ENCODE data around the gene SMIM5.

Gene SMIM5

GRCh38 chr17:75624714-75625345 lies 8.4 kb upstream of the SMIM5 start:
- Histone ChIP-seq H3K36me3 (ENCODE audit: control insufficient read depth in 5 of 5, insufficient read depth in 5 of 5, low read length in 5 of 5) (peaks cover 0 to 75% (median 61%) of the 10 kb centered on the region in 5 donors), H3K9me3 (ENCODE audit: control insufficient read depth in 5 of 5, low read length in 5 of 5) (no peaks in the 10 kb centered on the region)

GRCh38 chr17:75625813-75626486 lies 7.3 kb upstream of the SMIM5 start:
- Histone ChIP-seq H3K27ac (ENCODE audit: low read depth, low read length) (no peak overlapping the region), H3K27me3 (ENCODE audit: control insufficient read depth in 5 of 5, insufficient read depth in 4 of 5, low read length in 5 of 5) (no peaks in the 10 kb centered on the region), H3K4me3 (ENCODE audit: low read depth in 1 of 5, low read length in 5 of 5) (no peak overlapping the region), H3K9ac (ENCODE audit: low read length in 5 of 5) (no peak overlapping the region), H3K9me3 (ENCODE audit: control insufficient read depth in 5 of 5, low read length in 5 of 5) (no peaks in the 10 kb centered on the region), H3K36me3 (ENCODE audit: control insufficient read depth in 5 of 5, insufficient read depth in 5 of 5, low read length in 5 of 5) (peaks cover 0 to 72% (median 59%) of the 10 kb centered on the region in 5 donors), H3K4me1 (ENCODE audit: control insufficient read depth in 5 of 5, insufficient read depth in 5 of 5, low read length in 5 of 5) (no peaks in the 10 kb centered on the region)

More at GRCh38 chr17:75624714-75625345, 8.4 kb upstream of the SMIM5 start:
- Histone ChIP-seq H3K4me1 (ENCODE audit: control insufficient read depth in 5 of 5, insufficient read depth in 5 of 5, low read length in 5 of 5) (no peaks in the 10 kb centered on the region), H3K27me3 (ENCODE audit: control insufficient read depth in 5 of 5, insufficient read depth in 4 of 5, low read length in 5 of 5) (no peaks in the 10 kb centered on the region), H3K27ac (ENCODE audit: low read depth, low read length) (no peak overlapping the region), H3K9ac (ENCODE audit: low read length in 5 of 5) (no peak overlapping the region), H3K4me3 (ENCODE audit: low read depth in 1 of 5, low read length in 5 of 5) (no peak overlapping the region)

- Histone ChIP-seq H3K27ac (ENCODE audit: low read depth, low read length) (no peak overlapping the region), H3K27me3 (ENCODE audit: control insufficient read depth in 5 of 5, insufficient read depth in 4 of 5, low read length in 5 of 5) (no peaks in the 10 kb centered on the region), H3K9me3 (ENCODE audit: control insufficient read depth in 5 of 5, low read length in 5 of 5) (no peaks in the 10 kb centered on the region), H3K4me3 (ENCODE audit: low read depth in 1 of 5, low read length in 5 of 5) (no peak overlapping the region), H3K9ac (ENCODE audit: low read length in 5 of 5) (no peak overlapping the region), H3K4me1 (ENCODE audit: control insufficient read depth in 5 of 5, insufficient read depth in 5 of 5, low read length in 5 of 5) (no peaks in the 10 kb centered on the region), H3K36me3 (ENCODE audit: control insufficient read depth in 5 of 5, insufficient read depth in 5 of 5, low read length in 5 of 5) (peaks cover 0 to 72% (median 56%) of the 10 kb centered on the region in 5 donors)
Observed at GRCh38 chr17:75626496-75627038, 6.7 kb upstream of the SMIM5 start.

GRCh38 chr17:75627094-75627493 lies 6.1 kb upstream of the SMIM5 start:
- no peaks in the 10 kb centered on the region for H3K27me3 ChIP-seq (ENCODE audit: control insufficient read depth in 5 of 5, insufficient read depth in 4 of 5, low read length in 5 of 5)
- peaks cover 0 to 72% (median 50%) of the 10 kb centered on the region in 5 donors for H3K36me3 ChIP-seq (ENCODE audit: control insufficient read depth in 5 of 5, insufficient read depth in 5 of 5, low read length in 5 of 5)
- no peak overlapping the region for H3K4me3 ChIP-seq (ENCODE audit: low read depth in 1 of 5, low read length in 5 of 5)
- no peak overlapping the region for H3K27ac ChIP-seq (ENCODE audit: low read depth, low read length)
- no peaks in the 10 kb centered on the region for H3K4me1 ChIP-seq (ENCODE audit: control insufficient read depth in 5 of 5, insufficient read depth in 5 of 5, low read length in 5 of 5)
- no peaks in the 10 kb centered on the region for H3K9me3 ChIP-seq (ENCODE audit: control insufficient read depth in 5 of 5, low read length in 5 of 5)
- H3K9ac ChIP-seq (ENCODE audit: low read length in 5 of 5) = no peak overlapping the region

- Histone ChIP-seq H3K36me3 (ENCODE audit: control insufficient read depth in 5 of 5, insufficient read depth in 5 of 5, low read length in 5 of 5) (peaks cover 0 to 65% (median 48%) of the 10 kb centered on the region in 5 donors), H3K4me3 (ENCODE audit: low read depth in 1 of 5, low read length in 5 of 5) (no peak overlapping the region), H3K27ac (ENCODE audit: low read depth, low read length) (no peak overlapping the region), H3K9ac (ENCODE audit: low read length in 5 of 5) (no peak overlapping the region), H3K9me3 (ENCODE audit: control insufficient read depth in 5 of 5, low read length in 5 of 5) (no peaks in the 10 kb centered on the region), H3K4me1 (ENCODE audit: control insufficient read depth in 5 of 5, insufficient read depth in 5 of 5, low read length in 5 of 5) (peaks cover 0 to 9% (median 8%) of the 10 kb centered on the region in 5 donors), H3K27me3 (ENCODE audit: control insufficient read depth in 5 of 5, insufficient read depth in 4 of 5, low read length in 5 of 5) (no peaks in the 10 kb centered on the region)
Observed at GRCh38 chr17:75628425-75628824, 4.8 kb upstream of the SMIM5 start.

- no peak overlapping the region for H3K27ac ChIP-seq (ENCODE audit: low read depth, low read length)
- no peak overlapping the region for H3K4me3 ChIP-seq (ENCODE audit: low read depth in 1 of 5, low read length in 5 of 5)
- no peaks in the 10 kb centered on the region for H3K9me3 ChIP-seq (ENCODE audit: control insufficient read depth in 5 of 5, low read length in 5 of 5)
- no peaks in the 10 kb centered on the region for H3K27me3 ChIP-seq (ENCODE audit: control insufficient read depth in 5 of 5, insufficient read depth in 4 of 5, low read length in 5 of 5)
- H3K9ac ChIP-seq (ENCODE audit: low read length in 5 of 5) = no peak overlapping the region
- peaks cover 0 to 58% (median 44%) of the 10 kb centered on the region in 5 donors for H3K36me3 ChIP-seq (ENCODE audit: control insufficient read depth in 5 of 5, insufficient read depth in 5 of 5, low read length in 5 of 5)
- peaks cover 2 to 16% (median 16%) of the 10 kb centered on the region in 5 donors for H3K4me1 ChIP-seq (ENCODE audit: control insufficient read depth in 5 of 5, insufficient read depth in 5 of 5, low read length in 5 of 5)
Observed at GRCh38 chr17:75629157-75629556, 4.1 kb upstream of the SMIM5 start.

- H3K4me1 ChIP-seq (ENCODE audit: control insufficient read depth in 5 of 5, insufficient read depth in 5 of 5, low read length in 5 of 5) = peaks cover 2 to 20% (median 19%) of the 10 kb centered on the region in 5 donors
- H3K4me3 ChIP-seq (ENCODE audit: low read depth in 1 of 5, low read length in 5 of 5) = no peak overlapping the region
- H3K9me3 ChIP-seq (ENCODE audit: control insufficient read depth in 5 of 5, low read length in 5 of 5) = no peaks in the 10 kb centered on the region
- H3K27me3 ChIP-seq (ENCODE audit: control insufficient read depth in 5 of 5, insufficient read depth in 4 of 5, low read length in 5 of 5) = no peaks in the 10 kb centered on the region
- H3K36me3 ChIP-seq (ENCODE audit: control insufficient read depth in 5 of 5, insufficient read depth in 5 of 5, low read length in 5 of 5) = peaks cover 0 to 46% (median 33%) of the 10 kb centered on the region in 5 donors
- H3K27ac ChIP-seq (ENCODE audit: low read depth, low read length) = no peak overlapping the region
- H3K9ac ChIP-seq (ENCODE audit: low read length in 5 of 5) = no peak overlapping the region
Observed at GRCh38 chr17:75630071-75630917, 2.9 kb upstream of the SMIM5 start.

GRCh38 chr17:75631353-75631752 lies 1.9 kb upstream of the SMIM5 start:
- Histone ChIP-seq H3K27me3 (ENCODE audit: control insufficient read depth in 5 of 5, insufficient read depth in 4 of 5, low read length in 5 of 5) (no peaks in the 10 kb centered on the region), H3K9ac (ENCODE audit: low read length in 5 of 5) (no peak overlapping the region), H3K27ac (ENCODE audit: low read depth, low read length) (no peak overlapping the region), H3K36me3 (ENCODE audit: control insufficient read depth in 5 of 5, insufficient read depth in 5 of 5, low read length in 5 of 5) (peaks cover 0 to 42% (median 23%) of the 10 kb centered on the region in 5 donors), H3K4me3 (ENCODE audit: low read depth in 1 of 5, low read length in 5 of 5) (no peak overlapping the region), H3K9me3 (ENCODE audit: control insufficient read depth in 5 of 5, low read length in 5 of 5) (no peaks in the 10 kb centered on the region), H3K4me1 (ENCODE audit: control insufficient read depth in 5 of 5, insufficient read depth in 5 of 5, low read length in 5 of 5) (peaks cover 2 to 20% (median 19%) of the 10 kb centered on the region in 5 donors)

- H3K36me3 ChIP-seq (ENCODE audit: control insufficient read depth in 5 of 5, insufficient read depth in 5 of 5, low read length in 5 of 5) = peaks cover 0 to 35% (median 13%) of the 10 kb centered on the region in 5 donors
- no peaks in the 10 kb centered on the region for H3K9me3 ChIP-seq (ENCODE audit: control insufficient read depth in 5 of 5, low read length in 5 of 5)
- no peaks in the 10 kb centered on the region for H3K27me3 ChIP-seq (ENCODE audit: control insufficient read depth in 5 of 5, insufficient read depth in 4 of 5, low read length in 5 of 5)
- H3K27ac ChIP-seq (ENCODE audit: low read depth, low read length) = no peak overlapping the region
- peaks cover 2 to 20% (median 19%) of the 10 kb centered on the region in 5 donors for H3K4me1 ChIP-seq (ENCODE audit: control insufficient read depth in 5 of 5, insufficient read depth in 5 of 5, low read length in 5 of 5)
- no peak overlapping the region for H3K9ac ChIP-seq (ENCODE audit: low read length in 5 of 5)
- H3K4me3 ChIP-seq (ENCODE audit: low read depth in 1 of 5, low read length in 5 of 5) = no peak overlapping the region
Observed at GRCh38 chr17:75632428-75632827, 806 bp upstream of the SMIM5 start.
